ENCODE data around the gene DIDO1. TPM values are rescaled to one million over a fixed set of nuclear protein-coding genes. Genes with fewer than 3 reads are reported as not detected.

The DIDO1 gene
- total and polyA plus RNA-seq, 2 of the 13 experiments (the other 11 are each of a cell fraction or from before 2014, with no cell fraction given) = 75.0 to 75.1 TPM

DNA sequence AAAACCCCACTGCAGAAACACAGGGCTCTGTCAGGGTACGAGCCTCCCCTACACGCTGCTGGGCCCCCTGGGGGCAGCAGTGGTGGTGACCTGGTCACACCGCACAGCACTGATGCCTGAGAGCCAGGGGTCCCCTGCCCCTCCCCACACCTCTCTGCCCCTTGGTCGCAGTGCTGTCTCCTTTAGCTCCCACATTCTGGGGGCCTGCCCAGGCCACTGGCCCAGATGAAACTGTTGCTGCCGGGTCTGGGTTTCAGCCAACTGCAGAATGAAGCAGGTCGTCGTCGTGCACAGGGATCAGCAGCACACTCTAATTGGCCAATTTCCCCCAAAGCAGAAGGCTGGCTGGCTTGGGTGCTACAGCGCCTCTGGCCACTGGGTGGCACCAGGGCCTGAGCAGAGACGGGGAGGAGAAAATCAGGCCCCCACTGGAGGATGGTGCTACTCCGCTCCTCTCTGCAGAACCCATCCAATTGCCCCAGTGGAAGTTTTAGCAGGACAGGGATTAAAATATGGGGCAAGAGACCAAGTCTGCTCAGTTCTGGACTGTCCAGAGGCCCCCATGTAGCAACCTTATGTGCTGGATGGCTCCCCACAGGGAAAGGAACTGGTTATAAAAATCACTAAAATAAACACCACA lies 26.1 kb downstream of the DIDO1 start (continued):
- TF ChIP-seq, protein P1, sequence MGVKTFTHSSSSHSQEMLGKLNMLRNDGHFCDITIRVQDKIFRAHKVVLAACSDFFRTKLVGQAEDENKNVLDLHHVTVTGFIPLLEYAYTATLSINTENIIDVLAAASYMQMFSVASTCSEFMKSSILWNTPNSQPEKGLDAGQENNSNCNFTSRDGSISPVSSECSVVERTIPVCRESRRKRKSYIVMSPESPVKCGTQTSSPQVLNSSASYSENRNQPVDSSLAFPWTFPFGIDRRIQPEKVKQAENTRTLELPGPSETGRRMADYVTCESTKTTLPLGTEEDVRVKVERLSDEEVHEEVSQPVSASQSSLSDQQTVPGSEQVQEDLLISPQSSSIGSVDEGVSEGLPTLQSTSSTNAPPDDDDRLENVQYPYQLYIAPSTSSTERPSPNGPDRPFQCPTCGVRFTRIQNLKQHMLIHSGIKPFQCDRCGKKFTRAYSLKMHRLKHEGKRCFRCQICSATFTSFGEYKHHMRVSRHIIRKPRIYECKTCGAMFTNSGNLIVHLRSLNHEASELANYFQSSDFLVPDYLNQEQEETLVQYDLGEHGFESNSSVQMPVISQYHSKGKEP (CRISPR knock-in tag; IDR thresholded peaks at IDR 0.05) = peak; percentile 64
- TF ChIP-seq, protein P2, sequence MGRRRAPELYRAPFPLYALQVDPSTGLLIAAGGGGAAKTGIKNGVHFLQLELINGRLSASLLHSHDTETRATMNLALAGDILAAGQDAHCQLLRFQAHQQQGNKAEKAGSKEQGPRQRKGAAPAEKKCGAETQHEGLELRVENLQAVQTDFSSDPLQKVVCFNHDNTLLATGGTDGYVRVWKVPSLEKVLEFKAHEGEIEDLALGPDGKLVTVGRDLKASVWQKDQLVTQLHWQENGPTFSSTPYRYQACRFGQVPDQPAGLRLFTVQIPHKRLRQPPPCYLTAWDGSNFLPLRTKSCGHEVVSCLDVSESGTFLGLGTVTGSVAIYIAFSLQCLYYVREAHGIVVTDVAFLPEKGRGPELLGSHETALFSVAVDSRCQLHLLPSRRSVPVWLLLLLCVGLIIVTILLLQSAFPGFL (CRISPR knock-in tag; IDR thresholded peaks at IDR 0.05) = 0 out of 2 replicates have a peak, but pooled peaks have one; percentile 20
- TF ChIP-seq GTF3A (CRISPR knock-in tag; conservative IDR thresholded peaks at IDR 0.05) = no peak; the same call in 1 of the 2 replicates
- TF ChIP-seq CEBPG (CRISPR knock-in tag; IDR thresholded peaks at IDR 0.05) = peak; percentile 65
- TF ChIP-seq ZNF883 (CRISPR knock-in tag; IDR thresholded peaks at IDR 0.05; ENCODE audit: not compliant biosample characterization) = no peak
- TF ChIP-seq, protein P3, sequence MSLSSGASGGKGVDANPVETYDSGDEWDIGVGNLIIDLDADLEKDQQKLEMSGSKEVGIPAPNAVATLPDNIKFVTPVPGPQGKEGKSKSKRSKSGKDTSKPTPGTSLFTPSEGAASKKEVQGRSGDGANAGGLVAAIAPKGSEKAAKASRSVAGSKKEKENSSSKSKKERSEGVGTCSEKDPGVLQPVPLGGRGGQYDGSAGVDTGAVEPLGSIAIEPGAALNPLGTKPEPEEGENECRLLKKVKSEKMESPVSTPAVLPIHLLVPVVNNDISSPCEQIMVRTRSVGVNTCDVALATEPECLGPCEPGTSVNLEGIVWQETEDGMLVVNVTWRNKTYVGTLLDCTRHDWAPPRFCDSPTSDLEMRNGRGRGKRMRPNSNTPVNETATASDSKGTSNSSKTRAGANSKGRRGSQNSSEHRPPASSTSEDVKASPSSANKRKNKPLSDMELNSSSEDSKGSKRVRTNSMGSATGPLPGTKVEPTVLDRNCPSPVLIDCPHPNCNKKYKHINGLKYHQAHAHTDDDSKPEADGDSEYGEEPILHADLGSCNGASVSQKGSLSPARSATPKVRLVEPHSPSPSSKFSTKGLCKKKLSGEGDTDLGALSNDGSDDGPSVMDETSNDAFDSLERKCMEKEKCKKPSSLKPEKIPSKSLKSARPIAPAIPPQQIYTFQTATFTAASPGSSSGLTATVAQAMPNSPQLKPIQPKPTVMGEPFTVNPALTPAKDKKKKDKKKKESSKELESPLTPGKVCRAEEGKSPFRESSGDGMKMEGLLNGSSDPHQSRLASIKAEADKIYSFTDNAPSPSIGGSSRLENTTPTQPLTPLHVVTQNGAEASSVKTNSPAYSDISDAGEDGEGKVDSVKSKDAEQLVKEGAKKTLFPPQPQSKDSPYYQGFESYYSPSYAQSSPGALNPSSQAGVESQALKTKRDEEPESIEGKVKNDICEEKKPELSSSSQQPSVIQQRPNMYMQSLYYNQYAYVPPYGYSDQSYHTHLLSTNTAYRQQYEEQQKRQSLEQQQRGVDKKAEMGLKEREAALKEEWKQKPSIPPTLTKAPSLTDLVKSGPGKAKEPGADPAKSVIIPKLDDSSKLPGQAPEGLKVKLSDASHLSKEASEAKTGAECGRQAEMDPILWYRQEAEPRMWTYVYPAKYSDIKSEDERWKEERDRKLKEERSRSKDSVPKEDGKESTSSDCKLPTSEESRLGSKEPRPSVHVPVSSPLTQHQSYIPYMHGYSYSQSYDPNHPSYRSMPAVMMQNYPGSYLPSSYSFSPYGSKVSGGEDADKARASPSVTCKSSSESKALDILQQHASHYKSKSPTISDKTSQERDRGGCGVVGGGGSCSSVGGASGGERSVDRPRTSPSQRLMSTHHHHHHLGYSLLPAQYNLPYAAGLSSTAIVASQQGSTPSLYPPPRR (CRISPR knock-in tag; IDR thresholded peaks at IDR 0.05; ENCODE audit: borderline replicate concordance) = peak; percentile 56; the same call in 1 of the 2 replicates
- no peak; the same call in 1 of the 2 replicates for TF ChIP-seq ZNF337 (CRISPR knock-in tag; IDR thresholded peaks at IDR 0.05; ENCODE audit: borderline replicate concordance, low read depth)
- peak; percentile 80 for TF ChIP-seq ZFY (CRISPR knock-in tag; IDR thresholded peaks at IDR 0.05)
- TF ChIP-seq PHF20 (CRISPR knock-in tag; IDR thresholded peaks at IDR 0.05) = no peak
- TF ChIP-seq, protein P4, sequence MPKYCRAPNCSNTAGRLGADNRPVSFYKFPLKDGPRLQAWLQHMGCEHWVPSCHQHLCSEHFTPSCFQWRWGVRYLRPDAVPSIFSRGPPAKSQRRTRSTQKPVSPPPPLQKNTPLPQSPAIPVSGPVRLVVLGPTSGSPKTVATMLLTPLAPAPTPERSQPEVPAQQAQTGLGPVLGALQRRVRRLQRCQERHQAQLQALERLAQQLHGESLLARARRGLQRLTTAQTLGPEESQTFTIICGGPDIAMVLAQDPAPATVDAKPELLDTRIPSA (CRISPR knock-in tag; IDR thresholded peaks at IDR 0.05; ENCODE audit: borderline replicate concordance) = no peak; the same call in 1 of the 2 replicates
- TF ChIP-seq SOX6 (IDR thresholded peaks at IDR 0.05) = no peak
- peak; percentile 63 for TF ChIP-seq SOX6 (CRISPR knock-in tag; IDR thresholded peaks at IDR 0.05)
- TF ChIP-seq, protein P5, sequence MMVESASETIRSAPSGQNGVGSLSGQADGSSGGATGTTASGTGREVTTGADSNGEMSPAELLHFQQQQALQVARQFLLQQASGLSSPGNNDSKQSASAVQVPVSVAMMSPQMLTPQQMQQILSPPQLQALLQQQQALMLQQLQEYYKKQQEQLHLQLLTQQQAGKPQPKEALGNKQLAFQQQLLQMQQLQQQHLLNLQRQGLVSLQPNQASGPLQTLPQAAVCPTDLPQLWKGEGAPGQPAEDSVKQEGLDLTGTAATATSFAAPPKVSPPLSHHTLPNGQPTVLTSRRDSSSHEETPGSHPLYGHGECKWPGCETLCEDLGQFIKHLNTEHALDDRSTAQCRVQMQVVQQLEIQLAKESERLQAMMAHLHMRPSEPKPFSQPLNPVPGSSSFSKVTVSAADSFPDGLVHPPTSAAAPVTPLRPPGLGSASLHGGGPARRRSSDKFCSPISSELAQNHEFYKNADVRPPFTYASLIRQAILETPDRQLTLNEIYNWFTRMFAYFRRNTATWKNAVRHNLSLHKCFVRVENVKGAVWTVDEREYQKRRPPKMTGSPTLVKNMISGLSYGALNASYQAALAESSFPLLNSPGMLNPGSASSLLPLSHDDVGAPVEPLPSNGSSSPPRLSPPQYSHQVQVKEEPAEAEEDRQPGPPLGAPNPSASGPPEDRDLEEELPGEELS (CRISPR knock-in tag; IDR thresholded peaks at IDR 0.05) = peak; percentile 72
- TF ChIP-seq, protein P6, sequence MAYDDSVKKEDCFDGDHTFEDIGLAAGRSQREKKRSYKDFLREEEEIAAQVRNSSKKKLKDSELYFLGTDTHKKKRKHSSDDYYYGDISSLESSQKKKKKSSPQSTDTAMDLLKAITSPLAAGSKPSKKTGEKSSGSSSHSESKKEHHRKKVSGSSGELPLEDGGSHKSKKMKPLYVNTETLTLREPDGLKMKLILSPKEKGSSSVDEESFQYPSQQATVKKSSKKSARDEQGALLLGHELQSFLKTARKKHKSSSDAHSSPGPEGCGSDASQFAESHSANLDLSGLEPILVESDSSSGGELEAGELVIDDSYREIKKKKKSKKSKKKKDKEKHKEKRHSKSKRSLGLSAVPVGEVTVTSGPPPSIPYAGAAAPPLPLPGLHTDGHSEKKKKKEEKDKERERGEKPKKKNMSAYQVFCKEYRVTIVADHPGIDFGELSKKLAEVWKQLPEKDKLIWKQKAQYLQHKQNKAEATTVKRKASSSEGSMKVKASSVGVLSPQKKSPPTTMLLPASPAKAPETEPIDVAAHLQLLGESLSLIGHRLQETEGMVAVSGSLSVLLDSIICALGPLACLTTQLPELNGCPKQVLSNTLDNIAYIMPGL (CRISPR knock-in tag; IDR thresholded peaks at IDR 0.05; ENCODE audit: borderline replicate concordance in 1 of 2, low read depth in 1 of 2) = peak; percentile 90 to 94
- no peak for TF ChIP-seq ZNF7 (CRISPR knock-in tag; IDR thresholded peaks at IDR 0.05)

All from HepG2 (cell line).